ENCODE measurements around the gene TUSC2.
"Not testable (repeated sequence)": the region's sequence is repeated elsewhere in the genome, so short reads cannot be mapped to it uniquely, and the experiment has no call there.

Gene TUSC2

DNA sequence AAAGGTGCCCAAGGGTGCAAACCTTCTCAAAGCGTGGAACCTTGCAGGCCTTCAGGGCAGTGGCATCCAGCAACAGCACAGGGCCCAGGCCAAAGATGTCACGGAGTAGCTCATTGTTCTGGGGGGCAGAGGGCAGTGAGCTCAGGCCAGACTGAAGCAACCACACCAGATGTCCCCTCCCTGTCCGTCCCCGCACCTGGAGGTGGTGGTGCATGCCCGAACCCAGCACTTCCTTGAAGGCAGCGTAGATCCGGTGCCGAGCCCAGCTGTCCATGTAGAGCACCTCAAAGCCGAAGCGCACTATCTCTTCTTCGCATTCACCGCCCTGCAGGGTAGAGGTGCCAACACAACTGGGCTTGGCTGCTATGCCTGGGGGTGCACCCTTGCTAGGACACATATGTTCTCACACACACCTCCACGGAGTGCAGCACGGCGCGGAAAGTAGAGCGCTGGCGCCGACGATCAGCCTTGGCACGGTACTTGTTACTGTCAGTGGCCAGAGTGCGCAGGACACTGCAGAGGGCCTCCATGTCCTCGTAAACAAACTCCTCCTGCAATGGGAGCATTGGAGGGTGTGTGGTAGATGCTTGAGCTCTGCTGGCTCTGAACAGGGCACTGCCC is 39.5 kb downstream of the TUSC2 start:
- Histone ChIP-seq H3K27me3 (ENCODE audit: insufficient read depth, low read length, poor library complexity, severe bottlenecking) (no peaks in the 10 kb centered on the region), H3K9me3 (ENCODE audit: insufficient read depth, low read depth, low read length) (no peaks in the 10 kb centered on the region), H3K4me2 (ENCODE audit: low read depth, low read length, poor library complexity, severe bottlenecking) (no peak overlapping the region), H3K9me2 (replicated peaks; ENCODE audit: low read depth, low read length) (no peaks in the 10 kb centered on the region), H3F3A (ENCODE audit: low read depth) (no peaks in the 10 kb centered on the region), H4K20me1 (ENCODE audit: insufficient read depth, low read length, poor library complexity, severe bottlenecking) (peaks cover 3% of the 10 kb centered on the region), H3K4me3 (ENCODE audit: low read length, poor library complexity, severe bottlenecking) (no peak overlapping the region), H3K36me3 (ENCODE audit: insufficient read depth, low read length) (peaks cover 12% of the 10 kb centered on the region; the same call in 1 of the 2 replicates), H3K4me1 (ENCODE audit: insufficient read depth, low read length, poor library complexity, severe bottlenecking) (peaks cover 18% of the 10 kb centered on the region), H3K9ac (ENCODE audit: low read depth, low read length, poor library complexity, severe bottlenecking) (no peak overlapping the region), H2AFZ (ENCODE audit: low read length) (no peak overlapping the region), H3K79me2 (ENCODE audit: insufficient read depth, low read length) (peaks cover 26% of the 10 kb centered on the region)
- TF ChIP-seq EZH2phosphoT487 (IDR thresholded peaks at IDR 0.05; ENCODE audit: borderline replicate concordance): no peak
- TF ChIP-seq, protein P1, sequence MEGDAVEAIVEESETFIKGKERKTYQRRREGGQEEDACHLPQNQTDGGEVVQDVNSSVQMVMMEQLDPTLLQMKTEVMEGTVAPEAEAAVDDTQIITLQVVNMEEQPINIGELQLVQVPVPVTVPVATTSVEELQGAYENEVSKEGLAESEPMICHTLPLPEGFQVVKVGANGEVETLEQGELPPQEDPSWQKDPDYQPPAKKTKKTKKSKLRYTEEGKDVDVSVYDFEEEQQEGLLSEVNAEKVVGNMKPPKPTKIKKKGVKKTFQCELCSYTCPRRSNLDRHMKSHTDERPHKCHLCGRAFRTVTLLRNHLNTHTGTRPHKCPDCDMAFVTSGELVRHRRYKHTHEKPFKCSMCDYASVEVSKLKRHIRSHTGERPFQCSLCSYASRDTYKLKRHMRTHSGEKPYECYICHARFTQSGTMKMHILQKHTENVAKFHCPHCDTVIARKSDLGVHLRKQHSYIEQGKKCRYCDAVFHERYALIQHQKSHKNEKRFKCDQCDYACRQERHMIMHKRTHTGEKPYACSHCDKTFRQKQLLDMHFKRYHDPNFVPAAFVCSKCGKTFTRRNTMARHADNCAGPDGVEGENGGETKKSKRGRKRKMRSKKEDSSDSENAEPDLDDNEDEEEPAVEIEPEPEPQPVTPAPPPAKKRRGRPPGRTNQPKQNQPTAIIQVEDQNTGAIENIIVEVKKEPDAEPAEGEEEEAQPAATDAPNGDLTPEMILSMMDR (conservative IDR thresholded peaks at IDR 0.05; ENCODE audit: low read length): no peak

DNA sequence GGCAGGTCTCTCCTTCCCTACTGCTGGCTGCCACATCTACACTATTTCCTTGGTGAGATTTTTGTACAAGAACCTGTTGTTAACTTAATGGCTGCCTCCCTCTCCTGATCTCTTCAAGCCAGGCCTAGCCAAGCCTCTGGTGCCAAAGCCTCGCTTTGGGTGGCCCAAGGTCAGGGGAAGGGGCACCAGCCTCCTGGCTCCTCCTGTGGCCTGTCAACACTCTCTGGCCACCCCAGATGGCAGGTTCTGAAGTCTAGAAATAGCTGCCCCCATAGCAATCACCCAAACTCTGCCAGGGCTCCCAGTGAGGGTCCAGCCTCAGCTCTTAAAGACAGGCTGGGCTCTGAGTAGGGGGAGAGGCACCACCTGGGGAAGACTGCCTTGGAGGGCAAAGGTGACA is 40.8 kb downstream of the TUSC2 start:
- Histone ChIP-seq H3K36me3 (ENCODE audit: insufficient read depth, low read length) (peaks cover 12% of the 10 kb centered on the region; the same call in 1 of the 2 replicates), H3K4me3 (ENCODE audit: low read length, poor library complexity, severe bottlenecking) (no peak overlapping the region), H3K9me2 (replicated peaks; ENCODE audit: low read depth, low read length) (no peaks in the 10 kb centered on the region), H3K27me3 (ENCODE audit: insufficient read depth, low read length, poor library complexity, severe bottlenecking) (no peaks in the 10 kb centered on the region), H3K9me3 (ENCODE audit: insufficient read depth, low read depth, low read length) (no peaks in the 10 kb centered on the region), H3F3A (ENCODE audit: low read depth) (no peaks in the 10 kb centered on the region), H3K9ac (ENCODE audit: low read depth, low read length, poor library complexity, severe bottlenecking) (no peak overlapping the region), H3K79me2 (ENCODE audit: insufficient read depth, low read length) (peaks cover 26% of the 10 kb centered on the region), H3K4me1 (ENCODE audit: insufficient read depth, low read length, poor library complexity, severe bottlenecking) (peaks cover 13% of the 10 kb centered on the region), H3K4me2 (ENCODE audit: low read depth, low read length, poor library complexity, severe bottlenecking) (no peak overlapping the region), H2AFZ (ENCODE audit: low read length) (no peak overlapping the region), H4K20me1 (ENCODE audit: insufficient read depth, low read length, poor library complexity, severe bottlenecking) (peaks cover 3% of the 10 kb centered on the region)
- TF ChIP-seq, protein P1 (conservative IDR thresholded peaks at IDR 0.05; ENCODE audit: low read length): no peak
- no peak for TF ChIP-seq EZH2phosphoT487 (IDR thresholded peaks at IDR 0.05; ENCODE audit: borderline replicate concordance)

DNA sequence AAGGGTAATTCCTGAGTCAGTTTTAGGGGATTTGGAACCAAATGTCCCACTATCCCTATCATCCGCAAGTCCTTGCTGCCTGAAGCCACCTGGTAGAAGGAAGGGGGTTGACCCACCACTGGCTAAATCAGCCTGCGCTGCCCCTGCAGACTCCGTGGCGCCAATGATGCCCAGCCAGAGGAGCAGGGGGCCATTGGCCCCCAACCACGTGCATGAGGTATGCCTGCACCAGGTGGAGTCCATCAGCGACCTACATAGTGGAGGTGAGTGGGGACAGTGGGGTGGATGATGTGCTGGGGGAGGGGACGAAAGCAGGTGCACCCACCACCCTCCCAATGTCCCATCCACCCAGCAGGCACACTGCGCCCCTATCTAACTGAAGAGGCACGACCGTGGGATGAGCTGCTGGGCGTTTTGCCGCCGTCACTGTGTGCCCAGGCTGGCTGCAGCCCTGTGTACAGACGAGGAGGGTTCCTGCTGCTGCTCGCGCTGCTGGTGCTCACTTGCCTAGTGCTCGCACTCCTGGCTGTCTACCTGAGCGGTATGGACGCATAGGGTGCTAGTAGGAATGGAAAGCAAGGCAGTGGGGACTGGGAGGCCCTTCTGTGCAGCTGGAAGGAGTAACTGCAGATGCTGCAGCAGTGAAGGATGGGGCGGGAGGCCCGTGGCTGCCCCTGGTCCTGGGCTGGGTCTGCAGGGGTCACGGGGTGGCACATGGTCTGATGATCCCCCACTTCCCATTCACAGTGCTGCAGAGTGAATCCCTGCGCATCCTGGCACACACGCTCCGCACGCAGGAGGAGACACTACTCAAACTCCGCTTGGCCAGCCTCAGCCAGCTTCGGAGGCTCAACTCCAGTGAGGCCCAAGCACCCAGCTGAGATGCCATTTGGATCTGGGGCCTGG is 41.4 kb downstream of the TUSC2 start:
- Histone ChIP-seq H3K4me3 (ENCODE audit: low read length, poor library complexity, severe bottlenecking) (no peak overlapping the region), H3K4me2 (ENCODE audit: low read depth, low read length, poor library complexity, severe bottlenecking) (no peak overlapping the region), H4K20me1 (ENCODE audit: insufficient read depth, low read length, poor library complexity, severe bottlenecking) (peaks cover 3% of the 10 kb centered on the region), H3K9me2 (replicated peaks; ENCODE audit: low read depth, low read length) (no peaks in the 10 kb centered on the region), H3K79me2 (ENCODE audit: insufficient read depth, low read length) (peaks cover 20% of the 10 kb centered on the region), H3K27me3 (ENCODE audit: insufficient read depth, low read length, poor library complexity, severe bottlenecking) (no peaks in the 10 kb centered on the region), H3K4me1 (ENCODE audit: insufficient read depth, low read length, poor library complexity, severe bottlenecking) (peaks cover 12% of the 10 kb centered on the region), H3K36me3 (ENCODE audit: insufficient read depth, low read length) (peaks cover 12% of the 10 kb centered on the region; the same call in 1 of the 2 replicates), H2AFZ (ENCODE audit: low read length) (no peak overlapping the region), H3K9me3 (ENCODE audit: insufficient read depth, low read depth, low read length) (no peaks in the 10 kb centered on the region), H3F3A (ENCODE audit: low read depth) (no peaks in the 10 kb centered on the region), H3K9ac (ENCODE audit: low read depth, low read length, poor library complexity, severe bottlenecking) (no peak overlapping the region)
- TF ChIP-seq, protein P1 (conservative IDR thresholded peaks at IDR 0.05; ENCODE audit: low read length): no peak
- no peak for TF ChIP-seq EZH2phosphoT487 (IDR thresholded peaks at IDR 0.05; ENCODE audit: borderline replicate concordance)

DNA sequence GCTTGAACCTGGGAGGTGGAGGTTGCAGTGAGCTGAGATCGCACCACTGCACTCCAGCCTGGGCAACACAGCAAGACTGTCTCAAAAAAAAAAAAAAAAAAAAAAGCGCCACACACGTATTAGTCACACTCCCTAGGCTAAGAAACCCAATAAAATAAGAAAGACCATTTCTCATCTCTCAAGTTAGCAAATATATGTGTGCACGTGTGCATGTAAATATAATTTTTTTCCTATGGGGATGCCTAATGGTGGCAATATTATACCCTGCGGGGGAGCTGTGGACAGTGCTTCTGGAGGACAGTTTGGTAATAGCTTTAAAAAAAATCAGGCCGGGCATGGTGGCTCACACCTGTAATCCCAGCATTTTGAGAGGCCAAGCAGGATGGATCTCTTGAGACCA is 43.9 kb downstream of the TUSC2 start:
- H3K4me1 ChIP-seq (ENCODE audit: insufficient read depth, low read length, poor library complexity, severe bottlenecking); H3K4me3 ChIP-seq (ENCODE audit: low read length, poor library complexity, severe bottlenecking); H3K4me2 ChIP-seq (ENCODE audit: low read depth, low read length, poor library complexity, severe bottlenecking); H3K9me3 ChIP-seq (ENCODE audit: insufficient read depth, low read depth, low read length); H3K9me2 ChIP-seq (replicated peaks; ENCODE audit: low read depth, low read length); H3K9ac ChIP-seq (ENCODE audit: low read depth, low read length, poor library complexity, severe bottlenecking); H2AFZ ChIP-seq (ENCODE audit: low read length); H3K27me3 ChIP-seq (ENCODE audit: insufficient read depth, low read length, poor library complexity, severe bottlenecking); H3K79me2 ChIP-seq (ENCODE audit: insufficient read depth, low read length); H3F3A ChIP-seq (ENCODE audit: low read depth); H4K20me1 ChIP-seq (ENCODE audit: insufficient read depth, low read length, poor library complexity, severe bottlenecking): not testable (repeated sequence)
- peaks cover 12% of the 10 kb centered on the region; the same call in 1 of the 2 replicates for H3K36me3 ChIP-seq (ENCODE audit: insufficient read depth, low read length)
